Choroid plexus epithelial cell (primary cell): Measurements from ENCODE around the gene COL16A1.

ENCODE experiments used
- DNase-seq: peaks from one replicate; pipeline ENCODE4 v3.0.0-alpha.2; 2010; ENCODE audit warnings: low read depth
- H3K4me3 ChIP-seq: 2 replicates; pipeline ENCODE4 v1.5.1; 2011; ENCODE audit warnings: low read depth, mild to moderate bottlenecking, control low read depth, low read length, moderate library complexity
- TF ChIP-seq, protein P1 (sequence below): conservative IDR thresholded peaks from 2 replicates; pipeline ENCODE4 v1.5.1; 2011; ENCODE audit warnings: low read depth, mild to moderate bottlenecking, control low read depth, inconsistent platforms, low read length, moderate library complexity

The COL16A1 gene

DNA sequence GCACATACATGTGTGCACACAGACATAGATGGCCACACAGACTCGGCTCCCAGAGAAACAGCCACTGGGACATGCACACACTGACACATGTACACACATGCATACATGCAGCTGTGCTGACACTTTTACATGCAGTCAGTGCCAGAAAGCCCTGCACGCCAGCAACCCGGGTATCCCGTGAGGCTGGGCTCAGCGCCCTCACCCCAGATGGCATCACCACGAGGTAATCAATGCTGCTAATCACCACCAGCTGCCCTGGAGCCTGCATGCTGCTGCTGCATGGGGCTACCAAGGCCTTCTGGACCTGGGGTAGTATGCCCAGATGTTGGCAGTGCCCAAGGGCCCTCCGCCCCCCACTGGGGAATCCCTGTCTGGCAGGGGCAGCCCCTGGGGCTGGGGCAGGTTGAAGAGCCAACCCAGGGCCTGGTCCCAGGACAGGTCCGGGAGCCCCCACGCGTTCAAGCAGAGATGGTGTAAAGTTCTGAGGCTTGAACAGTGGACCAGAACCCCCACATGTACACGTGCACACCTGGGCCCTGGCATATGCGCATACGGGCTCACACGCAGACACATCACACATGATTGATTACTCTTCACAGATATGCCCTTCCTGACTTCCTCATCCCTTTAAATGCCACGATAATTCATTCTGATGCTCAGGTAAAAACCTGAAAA, 2.7 kb upstream of the COL16A1 start:
- TF ChIP-seq, protein P1, sequence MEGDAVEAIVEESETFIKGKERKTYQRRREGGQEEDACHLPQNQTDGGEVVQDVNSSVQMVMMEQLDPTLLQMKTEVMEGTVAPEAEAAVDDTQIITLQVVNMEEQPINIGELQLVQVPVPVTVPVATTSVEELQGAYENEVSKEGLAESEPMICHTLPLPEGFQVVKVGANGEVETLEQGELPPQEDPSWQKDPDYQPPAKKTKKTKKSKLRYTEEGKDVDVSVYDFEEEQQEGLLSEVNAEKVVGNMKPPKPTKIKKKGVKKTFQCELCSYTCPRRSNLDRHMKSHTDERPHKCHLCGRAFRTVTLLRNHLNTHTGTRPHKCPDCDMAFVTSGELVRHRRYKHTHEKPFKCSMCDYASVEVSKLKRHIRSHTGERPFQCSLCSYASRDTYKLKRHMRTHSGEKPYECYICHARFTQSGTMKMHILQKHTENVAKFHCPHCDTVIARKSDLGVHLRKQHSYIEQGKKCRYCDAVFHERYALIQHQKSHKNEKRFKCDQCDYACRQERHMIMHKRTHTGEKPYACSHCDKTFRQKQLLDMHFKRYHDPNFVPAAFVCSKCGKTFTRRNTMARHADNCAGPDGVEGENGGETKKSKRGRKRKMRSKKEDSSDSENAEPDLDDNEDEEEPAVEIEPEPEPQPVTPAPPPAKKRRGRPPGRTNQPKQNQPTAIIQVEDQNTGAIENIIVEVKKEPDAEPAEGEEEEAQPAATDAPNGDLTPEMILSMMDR = no peak
- DNase-seq = no peak
- H3K4me3 ChIP-seq = no peak overlapping the region

DNA sequence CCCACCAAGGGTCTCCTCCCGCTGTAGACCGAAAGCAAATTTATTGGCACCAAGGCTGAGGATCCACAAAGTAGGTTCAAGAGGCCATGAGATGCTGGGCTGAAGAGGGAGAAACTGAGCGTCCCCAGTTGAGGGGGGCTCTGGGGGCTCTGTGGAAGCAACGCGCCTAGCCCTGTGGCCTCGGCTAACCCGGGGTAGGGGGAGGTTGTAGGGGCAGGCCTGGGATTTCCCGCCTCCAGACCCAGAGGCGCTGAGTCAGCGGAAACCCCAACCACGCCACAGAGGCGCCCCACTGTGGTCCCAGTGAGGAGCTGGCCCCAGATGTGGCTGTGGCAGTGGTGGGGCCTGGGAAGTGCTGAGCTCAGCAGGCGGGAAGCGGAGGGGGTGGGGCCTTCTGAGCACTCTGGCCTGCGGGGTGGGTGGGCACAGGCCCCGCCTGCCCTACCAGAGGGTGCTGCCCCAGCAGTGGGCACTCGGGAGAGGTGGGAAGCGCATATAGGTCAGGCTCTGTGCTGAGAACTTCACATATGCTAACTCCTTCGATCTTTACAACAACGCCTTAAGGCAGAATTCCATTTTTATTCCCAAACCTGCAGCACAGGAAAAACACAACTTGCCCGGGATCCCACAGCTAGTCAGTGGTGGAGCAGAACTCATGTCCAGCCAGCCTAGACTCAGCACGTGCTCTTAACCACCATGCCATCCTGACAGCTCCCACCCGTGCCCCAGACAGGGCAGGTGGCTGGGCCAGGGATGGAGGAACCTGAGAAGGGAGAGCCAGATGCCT, 1.5 kb upstream of the COL16A1 start:
- H3K4me3 ChIP-seq = peak overlapping the region; percentile 14
- DNase-seq = peak; percentile 78
- TF ChIP-seq, protein P1 = peak; percentile 40

DNA sequence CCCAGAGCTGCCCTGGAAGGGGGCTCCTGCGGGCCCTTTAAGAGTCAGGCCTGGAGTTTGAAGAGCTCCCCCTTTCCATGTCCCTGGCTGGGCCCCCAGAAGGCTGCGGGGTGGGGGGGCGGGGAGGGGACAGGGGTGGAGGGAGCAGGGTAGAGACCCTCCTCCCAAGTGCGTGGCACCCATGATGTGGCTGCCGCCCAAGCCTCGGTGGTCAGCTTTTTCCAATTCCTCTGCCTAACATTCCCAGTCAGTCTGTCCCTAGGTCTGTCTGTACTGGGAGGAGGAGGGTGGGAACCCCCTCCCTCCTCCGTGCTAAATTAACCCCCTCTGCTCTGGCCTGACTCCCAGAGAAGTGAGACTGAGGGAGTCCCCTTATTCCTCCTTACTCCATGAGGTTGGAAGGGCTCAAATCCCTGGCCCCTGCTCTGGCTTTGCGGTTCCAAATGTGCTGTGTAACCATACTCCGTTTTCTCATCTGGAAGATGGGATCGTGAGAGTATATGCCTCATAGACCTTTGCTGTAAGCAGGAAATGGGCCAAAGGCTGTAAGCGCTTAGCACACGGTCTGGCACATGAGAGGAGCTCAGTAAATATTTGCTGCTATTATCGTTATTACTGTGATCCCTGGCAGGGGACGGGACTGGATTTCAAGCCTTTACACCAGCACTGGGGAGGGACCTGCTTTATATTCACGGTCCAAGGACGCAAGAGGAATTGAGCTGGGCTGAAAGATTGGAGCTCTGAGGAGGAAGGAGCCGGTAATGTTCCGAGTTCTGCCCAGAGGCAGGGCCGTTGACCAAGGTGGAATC, 658 bp upstream of the COL16A1 start:
- TF ChIP-seq, protein P1 = no peak
- H3K4me3 ChIP-seq = peak overlapping the region; percentile 62
- peak; percentile 71 for DNase-seq

DNA sequence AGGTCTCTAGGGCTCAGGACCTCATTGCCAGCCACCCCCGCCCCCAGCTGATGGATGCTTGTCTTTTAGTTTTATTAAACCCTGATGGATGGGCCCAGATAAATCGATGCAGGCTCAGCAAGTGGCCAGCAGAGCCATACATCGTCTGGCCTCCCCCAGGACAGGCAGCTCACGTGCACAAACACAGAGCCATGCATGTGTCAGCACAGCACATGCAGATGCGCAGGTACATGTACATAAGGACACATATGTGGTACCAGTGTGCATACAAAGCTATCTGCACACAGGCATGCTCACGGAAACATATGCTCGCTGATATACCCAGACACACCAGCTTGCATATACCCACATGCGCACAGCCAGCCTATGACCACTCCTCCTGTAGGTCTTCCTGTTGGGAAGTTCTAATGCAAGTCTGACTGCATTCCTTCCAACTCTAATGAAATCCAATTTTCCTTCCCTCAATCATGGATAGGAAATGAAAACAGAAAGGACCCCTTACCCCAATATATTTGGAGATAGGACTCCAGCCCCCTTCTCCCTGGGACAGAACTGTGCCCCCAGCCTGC, 897 bp downstream of the COL16A1 start:
- DNase-seq = no peak
- H3K4me3 ChIP-seq = peak overlapping the region; percentile 62

DNA sequence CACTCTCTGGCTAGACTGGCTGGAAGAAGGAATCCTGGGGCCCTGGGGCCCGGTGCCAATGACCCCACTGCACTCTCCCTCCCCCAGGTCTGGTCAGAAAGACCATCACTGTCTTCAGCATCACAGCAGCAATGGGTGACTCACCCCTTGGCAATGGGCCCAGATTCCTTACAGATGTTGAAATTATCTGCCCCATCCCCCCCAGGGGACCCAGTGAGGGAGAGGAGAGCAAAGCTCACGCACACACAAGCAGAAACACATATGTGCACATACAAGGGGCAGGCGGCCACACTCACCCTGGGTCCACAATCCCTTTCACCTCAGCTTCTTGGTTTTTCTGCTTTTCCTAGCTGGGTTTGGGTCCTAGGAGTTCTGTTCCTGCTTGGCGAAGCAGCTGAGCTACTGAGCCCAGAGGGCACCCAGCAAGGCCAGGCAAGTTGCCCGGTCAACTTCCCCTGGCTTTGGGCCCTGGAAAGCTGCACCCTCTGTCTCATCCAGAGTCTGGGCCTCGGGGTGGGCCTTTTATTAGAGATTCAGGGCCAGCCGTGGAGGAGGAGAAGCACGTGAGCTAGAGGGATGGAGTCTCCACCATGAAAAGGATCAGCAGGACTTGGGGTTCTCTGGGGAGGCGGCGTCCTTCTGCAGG, 2.6 kb downstream of the COL16A1 start:
- peak; percentile 98 for DNase-seq
- H3K4me3 ChIP-seq = no peak overlapping the region
- TF ChIP-seq, protein P1 = no peak

More for the DNA sequence above, 897 bp downstream of the COL16A1 start:
- TF ChIP-seq, protein P1 = no peak

DNA sequence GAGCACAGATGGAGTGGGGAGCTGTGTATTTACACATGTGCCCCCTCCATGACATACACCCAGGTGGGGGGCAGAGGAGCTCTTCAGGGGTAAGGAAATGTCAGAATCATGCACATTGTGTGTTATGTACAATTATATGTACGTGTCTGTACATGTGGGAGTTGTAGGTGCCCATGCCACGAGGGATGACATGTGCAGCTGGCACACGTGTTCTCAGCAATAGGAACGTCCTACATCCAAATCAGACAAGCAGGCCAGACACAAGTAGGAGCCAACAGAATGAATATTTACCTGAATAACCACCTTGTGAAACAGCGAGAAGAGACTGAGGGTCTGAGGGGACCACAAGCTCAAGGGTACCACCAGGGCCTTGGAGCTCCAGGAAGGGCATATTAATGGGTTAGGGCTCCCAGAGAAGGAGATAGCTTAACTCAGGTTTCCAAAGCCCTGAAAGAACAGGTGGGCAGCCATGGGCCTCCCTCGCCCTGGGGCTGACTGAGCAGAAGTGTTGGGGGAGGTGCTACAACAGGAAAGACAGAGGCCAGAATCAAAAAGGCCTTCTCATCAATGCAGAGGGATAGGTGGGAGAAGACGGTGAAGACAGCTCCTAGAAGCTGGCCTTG, 3.2 kb downstream of the COL16A1 start:
- no peak overlapping the region for H3K4me3 ChIP-seq
- TF ChIP-seq, protein P1 = no peak
- no peak for DNase-seq
